ENCODE data around the gene KLK14.

The KLK14 gene

DNA sequence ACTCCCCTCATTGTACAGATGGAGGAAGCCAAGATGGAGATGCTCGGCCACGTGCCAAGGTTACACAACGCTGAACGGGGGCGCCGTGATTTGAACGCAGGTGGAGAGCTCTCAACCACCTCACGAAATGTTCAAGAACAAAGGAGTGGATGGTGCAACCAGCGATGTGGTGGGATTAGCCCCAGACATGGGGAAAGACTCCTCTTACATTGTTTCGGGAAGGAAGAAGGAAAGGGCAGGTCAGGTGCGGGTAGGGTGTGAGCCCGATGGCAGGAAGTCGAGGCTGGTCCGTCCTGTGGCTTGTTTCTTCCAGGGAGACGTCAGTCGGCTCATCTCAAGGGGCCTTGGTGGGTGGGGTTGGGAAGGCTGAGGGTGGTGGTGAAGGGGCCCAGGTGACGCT, 7.1 kb upstream of the KLK14 start:
- DNase-seq (ENCODE audit: insufficient read length, low spot score) (no peak), FAIRE-seq (no peak)

GRCh38 chr19:51086153-51086850, 3.6 kb upstream of the KLK14 start:
- FAIRE-seq: no peak

DNA sequence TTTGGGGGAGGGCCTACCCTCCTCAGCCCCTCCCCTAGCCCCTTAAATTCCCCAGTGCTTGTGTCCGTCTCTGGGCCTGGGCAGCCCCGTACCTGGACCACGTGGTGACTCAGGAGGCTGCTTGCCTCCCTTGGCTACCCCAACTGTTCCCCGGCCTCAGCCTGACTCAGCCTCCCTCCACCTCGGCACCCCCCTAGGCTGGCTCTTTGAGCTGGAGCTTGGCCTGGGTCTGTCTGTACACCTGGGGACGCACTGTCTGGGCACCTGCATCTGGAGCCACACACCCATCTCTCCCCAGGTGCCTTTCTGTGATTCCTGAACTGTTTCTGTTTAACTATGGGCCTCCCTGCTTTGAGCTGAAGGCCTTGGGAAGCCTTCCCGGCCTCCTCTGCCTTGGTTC, 1.8 kb upstream of the KLK14 start:
- DNase-seq (ENCODE audit: insufficient read length, low spot score) (no peak), FAIRE-seq (no peak)

More at GRCh38 chr19:51086153-51086850, 3.6 kb upstream of the KLK14 start:
- no peak for DNase-seq (ENCODE audit: insufficient read length, low spot score)

DNA sequence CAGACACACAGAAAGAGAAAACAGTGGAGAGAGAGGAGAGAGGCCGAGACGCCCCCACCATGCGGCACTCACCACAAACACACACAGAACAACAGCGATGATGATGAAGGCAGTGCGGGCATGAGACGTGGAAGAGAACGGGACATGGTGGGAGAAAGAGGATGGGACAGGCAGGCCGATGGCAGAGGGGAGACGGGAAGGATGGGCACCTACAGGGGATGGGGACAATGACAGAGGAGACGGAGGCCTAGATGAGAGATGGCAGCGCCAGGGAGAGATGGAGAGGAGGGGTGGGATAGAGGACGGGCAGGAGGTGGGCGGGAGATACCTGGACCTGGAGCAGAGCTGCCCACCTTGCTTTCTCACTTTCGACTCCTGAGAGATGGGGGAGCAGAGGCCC, 1.1 kb upstream of the KLK14 start:
- no peak for DNase-seq (ENCODE audit: insufficient read length, low spot score)
- FAIRE-seq: no peak

DNA sequence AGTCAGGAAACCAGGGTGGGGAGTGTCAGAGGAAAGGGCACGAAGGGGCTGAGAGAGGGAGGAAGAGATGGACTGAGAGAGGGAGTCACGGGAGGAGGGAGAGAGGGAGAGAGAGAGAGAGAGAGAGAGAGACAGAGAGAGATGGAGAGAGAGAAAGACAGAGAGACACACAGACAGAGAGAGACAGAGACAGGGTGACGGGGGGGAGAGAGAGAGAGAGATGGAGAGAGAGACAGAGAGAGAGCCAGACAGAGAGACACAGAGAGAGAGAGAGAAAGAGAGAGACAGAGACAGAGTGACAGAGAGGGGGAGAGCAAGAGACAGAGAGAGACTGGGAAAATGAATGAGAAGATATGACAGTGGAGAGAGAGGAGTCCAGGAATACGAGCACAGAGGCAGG, 494 bp upstream of the KLK14 start:
- FAIRE-seq: no peak
- no peak for DNase-seq (ENCODE audit: insufficient read length, low spot score)

DNA sequence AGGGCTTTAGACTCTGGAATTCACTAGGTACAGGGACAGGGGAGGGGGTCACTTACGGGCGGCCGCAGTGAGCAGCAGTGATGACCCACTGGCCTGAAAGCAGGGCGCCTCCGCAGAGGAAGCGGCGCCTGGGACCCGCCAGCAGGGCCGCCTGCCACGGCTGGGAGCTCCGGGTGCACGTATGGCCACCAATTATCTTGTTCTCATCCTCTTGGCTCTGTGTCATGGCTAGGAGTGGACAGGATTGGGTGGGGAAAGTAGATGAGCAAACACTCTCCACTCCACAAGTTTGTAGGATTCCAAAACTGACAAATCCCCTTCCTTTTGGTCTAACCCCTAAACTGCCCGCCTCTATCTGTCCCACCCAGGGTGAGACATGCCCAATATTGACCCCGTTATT, 1.2 kb downstream of the KLK14 start:
- FAIRE-seq (no peak), DNase-seq (ENCODE audit: insufficient read length, low spot score) (no peak)

DNA sequence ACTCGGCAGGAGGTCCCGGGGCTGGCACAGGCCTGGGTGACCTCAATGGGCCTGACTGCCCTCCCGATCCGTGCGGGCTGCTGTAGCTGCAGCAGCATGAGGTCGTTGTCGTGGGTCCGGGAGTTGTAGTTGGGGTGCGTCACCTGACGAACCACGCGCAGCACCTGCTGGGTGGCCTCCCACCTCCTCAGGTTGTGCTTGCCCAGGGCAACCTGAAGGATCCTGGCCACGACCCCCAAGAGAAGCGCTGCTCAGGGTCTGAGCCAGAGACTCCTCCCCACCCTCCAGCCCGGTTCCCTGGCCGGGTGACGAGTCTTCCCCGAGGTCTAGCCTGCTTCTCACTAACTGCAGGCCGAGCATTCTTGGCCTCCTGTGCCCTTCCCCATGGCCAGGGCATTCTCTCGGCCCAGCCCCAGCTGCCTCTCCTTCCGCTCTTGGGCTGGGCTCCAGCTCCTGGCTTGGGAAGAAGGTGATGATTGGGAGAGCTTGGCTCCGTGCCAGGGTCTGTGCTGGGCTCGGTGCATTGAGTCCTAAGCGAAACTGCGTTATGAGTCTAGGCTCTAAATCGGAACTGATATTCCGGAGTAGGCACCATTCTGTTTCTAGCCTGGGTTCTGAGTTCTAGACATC, 3.1 kb downstream of the KLK14 start:
- no peak for DNase-seq (ENCODE audit: insufficient read length, low spot score)

DNA sequence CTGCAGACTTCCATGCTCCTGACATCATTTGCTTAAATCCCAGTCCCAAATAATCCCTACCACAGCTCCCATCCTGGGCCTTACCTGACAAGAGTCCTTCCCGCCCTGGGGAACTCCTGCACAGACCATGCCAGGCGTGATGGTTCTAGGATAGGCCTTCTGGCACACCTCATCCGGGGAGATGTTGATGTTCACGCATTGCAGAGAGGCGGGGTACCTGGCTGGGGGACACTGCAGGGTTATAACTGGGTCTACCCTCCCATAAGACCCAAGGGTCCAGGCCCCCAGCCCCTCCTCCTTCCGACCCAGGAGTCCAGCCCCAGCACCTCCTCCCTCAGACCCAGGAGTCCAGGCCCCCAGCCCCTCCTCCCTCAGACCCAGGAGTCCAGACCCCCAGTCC, 4.0 kb downstream of the KLK14 start:
- no peak for FAIRE-seq
- DNase-seq (ENCODE audit: insufficient read length, low spot score): no peak

More for the DNA sequence above, 3.1 kb downstream of the KLK14 start:
- FAIRE-seq: no peak

DNA sequence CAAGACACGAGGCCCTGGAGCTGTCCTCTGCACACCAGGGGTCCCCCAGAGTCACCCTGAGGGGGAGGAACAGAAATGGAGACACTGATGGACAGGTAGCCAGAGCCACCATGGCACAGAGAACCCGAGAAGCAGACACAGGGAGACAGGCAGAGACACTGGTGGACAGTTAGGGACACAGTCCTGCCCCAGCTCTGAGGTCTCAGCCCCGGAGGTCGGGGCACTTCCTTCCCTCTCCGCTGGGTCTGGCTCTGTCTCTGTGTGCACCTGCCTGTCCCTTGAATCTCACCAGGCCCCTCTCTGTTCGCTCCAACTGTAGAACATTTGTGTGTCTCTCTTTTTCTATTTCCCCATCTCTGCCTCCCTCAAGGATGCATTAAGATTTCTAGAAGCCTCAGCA, 4.6 kb downstream of the KLK14 start:
- DNase-seq (ENCODE audit: insufficient read length, low spot score) (no peak), FAIRE-seq (no peak)

GRCh38 chr19:51076631-51077213, 6.0 kb downstream of the KLK14 start:
- no peak for FAIRE-seq
- DNase-seq (ENCODE audit: insufficient read length, low spot score): no peak

DNA sequence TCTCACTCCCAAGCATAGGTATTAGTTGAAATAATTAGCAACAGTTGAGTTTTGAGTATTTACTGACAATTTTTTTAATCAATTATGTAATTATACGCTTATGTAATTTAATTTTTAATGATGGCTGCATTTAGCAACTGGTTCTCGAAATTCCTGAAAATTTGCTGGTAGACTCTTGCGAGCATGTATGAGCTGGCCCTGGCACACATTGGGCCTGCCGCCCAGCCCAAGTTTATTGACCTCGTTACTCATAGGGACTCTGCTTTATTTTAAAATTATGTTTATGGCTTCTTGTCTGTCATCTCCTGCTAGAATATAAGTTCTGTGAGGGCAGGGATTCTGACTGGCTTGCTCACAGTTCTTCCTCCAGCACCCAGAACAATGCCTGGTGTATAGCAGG, 6.7 kb downstream of the KLK14 start:
- FAIRE-seq: no peak
- DNase-seq (ENCODE audit: insufficient read length, low spot score): no peak

DNA sequence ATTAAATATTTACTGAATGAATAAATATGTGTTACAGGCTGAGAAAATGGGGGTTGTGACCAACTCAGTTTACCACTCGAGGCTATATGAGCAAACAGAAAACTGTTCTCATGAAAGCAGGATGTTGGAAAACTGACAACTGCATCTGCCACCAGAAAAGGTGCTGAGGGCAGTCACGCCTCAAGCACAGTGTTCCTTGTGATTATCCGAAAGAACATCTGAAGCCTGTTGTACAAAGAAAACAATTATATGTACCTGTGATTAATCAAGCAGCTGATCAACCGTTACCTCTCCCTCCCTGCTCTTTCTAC, 11.6 kb downstream of the KLK14 start:
- DNase-seq (ENCODE audit: insufficient read length, low spot score): no peak
- FAIRE-seq: no peak

DNA sequence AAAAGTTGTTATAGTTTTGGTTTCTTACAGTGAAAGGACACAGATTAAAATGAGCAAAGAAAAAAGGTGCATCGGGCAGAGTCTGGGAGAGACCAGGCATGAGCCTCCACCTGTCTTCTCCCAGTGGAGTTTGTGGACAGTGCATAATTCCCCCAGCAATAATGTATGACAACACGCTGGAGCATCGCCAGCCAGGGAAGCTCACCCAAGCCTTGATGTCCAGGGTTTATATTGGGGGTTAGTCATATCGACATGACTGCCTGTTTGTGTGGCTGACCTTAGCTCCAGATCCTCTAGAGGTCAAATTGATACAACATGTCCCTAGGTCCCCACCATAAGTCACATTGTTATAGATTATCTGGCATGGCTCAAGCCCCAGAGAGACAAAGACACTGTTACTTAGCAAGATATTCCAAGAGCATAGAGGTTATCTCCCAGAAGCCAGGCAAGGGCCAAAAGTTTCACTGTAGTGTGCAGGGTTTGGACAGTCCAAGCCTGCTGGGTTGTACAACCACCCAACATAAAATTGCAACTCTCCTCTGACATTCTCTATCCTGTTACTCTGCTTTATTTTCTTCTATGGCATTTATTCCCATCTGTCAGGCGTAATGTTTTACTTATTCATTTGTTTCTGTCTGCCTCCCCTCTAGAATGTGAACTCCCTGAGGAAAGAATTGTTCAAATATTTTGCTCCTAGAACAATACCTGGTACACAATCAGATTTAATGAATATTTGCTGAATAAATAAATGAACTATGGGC, 12.2 kb downstream of the KLK14 start:
- DNase-seq (ENCODE audit: insufficient read length, low spot score): no peak
- no peak for FAIRE-seq

- FAIRE-seq (no peak), DNase-seq (ENCODE audit: insufficient read length, low spot score) (no peak)
Measured at GRCh38 chr19:51066393-51067186, 16.1 kb downstream of the KLK14 start.

- no peak for DNase-seq (ENCODE audit: insufficient read length, low spot score)
Measured at GRCh38 chr19:51065221-51065960, 17.3 kb downstream of the KLK14 start.

GRCh38 chr19:51064534-51065220, 18.0 kb downstream of the KLK14 start, which contains the start of gene KLK13:
TSS of gene KLK13 (minus strand) at chr19:51065092. CDS start at chr19:51065067, 25 bp downstream.
- FAIRE-seq (no peak), DNase-seq (ENCODE audit: insufficient read length, low spot score) (no peak)

More at GRCh38 chr19:51065221-51065960, 17.3 kb downstream of the KLK14 start:
- FAIRE-seq: no peak

DNA sequence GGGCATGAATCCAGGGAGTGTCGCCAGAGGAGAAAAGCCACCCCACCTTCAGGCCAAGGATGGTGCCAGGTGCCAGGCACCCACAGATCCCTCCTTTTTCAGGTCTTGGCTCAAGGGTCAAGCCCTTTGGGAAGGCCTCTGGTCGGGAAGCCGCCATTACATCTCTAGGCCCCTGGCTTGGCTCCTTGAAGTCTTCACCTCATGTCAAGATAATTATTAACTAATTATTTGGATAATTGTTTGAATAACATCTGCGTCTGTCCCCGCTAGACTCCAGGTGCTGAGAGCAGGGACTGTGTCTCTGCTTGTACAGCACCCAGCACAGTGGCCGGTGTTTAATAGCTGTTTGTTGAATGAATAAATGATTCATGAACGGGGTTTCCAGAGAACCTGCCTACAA, 19.0 kb downstream of the KLK14 start:
- FAIRE-seq (no peak), DNase-seq (ENCODE audit: insufficient read length, low spot score) (no peak)

DNA sequence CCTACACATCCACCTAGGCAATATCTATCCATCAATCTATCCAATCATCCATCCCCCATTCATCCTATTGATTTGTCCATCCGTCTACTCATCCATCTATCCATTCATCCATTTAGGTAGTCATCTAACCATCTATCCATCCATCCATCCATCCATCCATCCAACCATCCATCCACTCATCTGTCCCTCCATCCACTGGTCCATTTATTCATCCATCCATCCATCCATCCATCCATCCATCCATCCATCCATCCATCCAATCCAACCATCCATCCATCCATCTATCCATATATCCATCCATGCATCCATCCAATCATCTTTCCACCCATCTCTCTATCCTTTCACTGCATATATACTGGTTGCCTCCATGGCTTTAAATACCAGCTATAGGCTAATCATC, 21.7 kb downstream of the KLK14 start:
- FAIRE-seq (no peak), DNase-seq (ENCODE audit: insufficient read length, low spot score) (no peak)

GRCh38 chr19:51060336-51060735, 22.4 kb downstream of the KLK14 start:
- DNase-seq (ENCODE audit: insufficient read length, low spot score) (no peak), FAIRE-seq (no peak)
